ENCODE results near the gene SWT1. TPM values are rescaled to one million over a fixed set of nuclear protein-coding genes. Genes with fewer than 3 reads are reported as not detected.
"Not testable (repeated sequence)": the region's sequence is repeated elsewhere in the genome, so short reads cannot be mapped to it uniquely, and the experiment has no call there.

The SWT1 gene
- polyA plus RNA-seq, 3 donors: 8.5 to 10.2 (median 9.6) TPM

DNA sequence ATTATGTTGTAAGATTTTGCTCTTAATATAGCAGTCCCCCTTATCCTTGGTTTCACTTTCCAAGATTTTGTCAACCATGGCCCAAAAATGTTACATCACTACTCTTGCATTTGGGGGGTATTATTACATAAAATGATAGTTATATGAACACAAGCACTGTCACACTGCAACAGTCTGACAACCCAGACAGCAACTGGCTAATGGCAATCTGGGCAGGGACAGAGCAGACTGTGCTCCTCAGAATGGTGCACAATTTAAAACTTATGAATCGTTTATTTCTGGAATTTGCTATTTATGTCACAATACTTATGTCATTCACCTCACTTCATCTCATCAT, 162.1 kb downstream of the SWT1 start:
- DNase-seq: no peak

DNA sequence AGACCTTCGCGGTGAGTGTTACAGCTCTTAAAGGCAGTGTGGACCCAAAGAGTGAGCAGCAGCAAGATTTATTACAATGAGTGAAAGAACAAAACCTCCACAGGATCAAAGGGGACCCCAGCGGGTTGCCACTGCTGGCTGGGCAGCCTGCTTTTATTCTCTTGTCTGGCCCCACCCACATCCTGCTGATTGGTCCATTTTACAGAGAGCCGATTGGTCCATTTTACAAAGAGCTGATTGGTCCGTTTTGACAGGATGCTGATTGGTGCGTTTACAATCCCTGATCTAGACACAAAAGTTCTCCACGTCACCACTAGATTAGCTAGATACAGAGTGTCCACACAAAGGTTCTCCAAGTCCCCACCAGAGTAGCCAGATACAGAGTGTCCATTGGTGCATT, 164.1 kb downstream of the SWT1 start:
- not testable (repeated sequence) for DNase-seq

DNA sequence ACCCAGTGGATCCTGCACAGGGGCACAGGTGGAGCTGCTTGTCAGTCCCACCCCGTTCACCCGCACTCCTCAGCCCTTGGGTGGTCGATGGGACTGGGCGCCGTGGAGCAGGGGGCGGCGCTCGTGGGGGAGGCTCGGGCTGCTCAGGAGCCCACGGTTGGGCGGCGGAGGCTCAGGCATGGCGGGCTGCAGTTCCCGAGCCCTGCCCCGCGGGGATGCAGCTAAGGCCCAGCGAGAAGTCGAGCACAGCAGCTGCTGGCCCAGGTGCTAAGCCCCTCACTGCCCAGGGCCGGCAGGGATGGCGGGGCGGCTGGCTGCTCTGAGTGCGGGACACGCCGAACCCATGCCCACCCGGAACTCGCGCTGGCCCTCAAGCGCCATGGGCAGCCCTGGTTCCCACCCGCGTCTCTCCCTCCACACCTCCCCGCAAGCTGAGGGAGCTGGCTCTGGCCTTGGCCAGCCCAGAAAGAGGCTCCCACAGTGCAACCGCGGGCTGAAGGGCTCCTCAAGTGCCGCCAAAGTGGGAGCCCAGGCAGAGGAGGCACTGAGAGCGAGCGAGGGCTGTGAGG, 164.8 kb downstream of the SWT1 start:
- DNase-seq: not testable (repeated sequence)

DNA sequence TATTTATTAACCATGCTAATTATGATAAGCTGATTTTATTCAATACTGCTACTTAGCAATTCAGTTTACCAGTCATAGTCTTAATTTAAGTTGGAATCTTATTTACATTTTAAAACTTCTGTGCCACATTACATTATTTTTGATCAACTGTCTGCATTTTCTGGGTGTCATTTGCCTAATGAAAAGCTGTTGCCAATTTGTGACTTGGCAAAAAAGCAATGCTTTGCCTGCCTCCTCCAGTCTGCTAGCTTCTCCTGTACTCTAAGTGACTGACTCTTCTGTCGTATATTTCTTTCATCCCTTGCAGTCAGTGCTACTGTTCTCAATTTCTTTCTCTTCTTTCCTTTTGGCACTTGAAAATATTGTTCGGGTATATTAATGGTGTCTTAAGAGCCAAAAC, 165.7 kb downstream of the SWT1 start:
- DNase-seq: no peak

DNA sequence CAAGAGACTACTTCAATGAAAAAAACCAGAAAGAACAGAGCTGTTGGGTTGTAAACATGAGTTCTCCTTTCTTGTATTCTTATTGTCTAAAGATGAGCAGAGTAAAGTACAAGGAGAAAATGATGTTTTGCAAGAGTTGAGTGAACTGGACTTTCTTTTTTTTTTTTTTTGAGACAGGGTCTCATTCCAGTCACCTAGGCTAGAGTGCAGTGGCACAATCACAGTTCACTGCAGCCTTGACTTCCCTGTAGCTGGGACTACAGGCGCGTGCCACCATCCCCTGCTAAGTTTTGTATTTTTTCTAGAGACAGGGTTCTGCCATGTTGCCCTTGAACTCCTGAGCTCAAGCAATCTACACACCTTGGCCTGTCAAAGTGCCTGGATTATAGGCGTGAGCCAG, 167.2 kb downstream of the SWT1 start:
- no peak for DNase-seq

DNA sequence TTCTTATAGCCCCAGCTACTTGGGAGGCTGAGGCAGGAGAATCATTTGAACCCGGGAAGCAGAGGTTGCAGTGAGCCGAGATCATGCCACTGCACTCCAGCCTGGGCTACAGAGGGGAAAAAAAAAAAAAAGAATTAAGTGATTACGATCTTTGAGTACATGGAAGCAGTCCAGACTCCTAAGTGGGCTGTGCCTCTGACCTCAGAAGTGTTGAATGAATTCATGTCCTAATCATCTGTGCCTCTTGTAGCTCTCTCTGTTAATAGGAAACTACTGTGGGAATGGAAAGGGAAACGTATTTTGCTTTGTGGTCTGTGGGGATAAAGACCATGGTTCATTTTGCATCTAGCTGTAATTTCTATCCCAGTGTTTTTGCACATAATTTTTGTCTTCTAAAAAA, 168.4 kb downstream of the SWT1 start:
- no peak for DNase-seq

DNA sequence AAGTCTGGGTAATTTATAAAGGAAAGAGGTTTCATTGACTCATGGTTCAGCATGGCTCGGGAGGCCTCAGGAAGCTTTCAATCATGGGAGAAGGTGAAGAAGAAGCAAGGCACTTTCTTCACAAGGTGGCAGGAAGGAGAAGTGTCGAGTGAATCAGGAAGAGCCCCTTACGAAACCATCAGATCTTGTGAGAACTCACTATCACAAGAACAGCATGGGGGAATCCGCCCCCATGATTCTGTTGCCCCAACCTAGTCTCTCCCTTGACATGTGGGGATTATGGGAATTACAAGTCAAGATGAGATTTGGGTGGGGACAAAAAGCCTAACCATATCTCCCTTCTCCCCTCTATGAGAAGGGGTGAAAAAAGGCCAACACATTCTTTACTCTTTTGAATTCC, 171.3 kb downstream of the SWT1 start:
- DNase-seq: no peak

DNA sequence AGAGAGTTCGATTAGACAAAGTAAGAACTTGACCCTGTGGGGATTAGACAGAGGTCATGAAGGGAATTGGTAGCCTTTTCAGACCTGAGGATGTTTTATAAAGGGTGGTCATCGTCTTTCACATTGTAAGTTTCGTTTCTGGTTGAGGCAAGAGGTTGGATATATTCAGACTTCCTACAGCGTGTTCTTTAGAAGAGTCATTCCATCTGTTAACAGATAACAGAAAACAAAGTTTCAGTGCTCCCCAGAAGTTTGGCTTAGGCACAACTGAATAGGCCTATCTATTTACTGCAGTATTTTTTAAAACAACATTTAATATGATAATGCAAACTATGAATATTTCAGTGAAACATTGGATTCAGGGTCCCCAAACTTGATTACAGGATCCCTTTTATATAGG, 177.2 kb downstream of the SWT1 start:
- no peak for DNase-seq

DNA sequence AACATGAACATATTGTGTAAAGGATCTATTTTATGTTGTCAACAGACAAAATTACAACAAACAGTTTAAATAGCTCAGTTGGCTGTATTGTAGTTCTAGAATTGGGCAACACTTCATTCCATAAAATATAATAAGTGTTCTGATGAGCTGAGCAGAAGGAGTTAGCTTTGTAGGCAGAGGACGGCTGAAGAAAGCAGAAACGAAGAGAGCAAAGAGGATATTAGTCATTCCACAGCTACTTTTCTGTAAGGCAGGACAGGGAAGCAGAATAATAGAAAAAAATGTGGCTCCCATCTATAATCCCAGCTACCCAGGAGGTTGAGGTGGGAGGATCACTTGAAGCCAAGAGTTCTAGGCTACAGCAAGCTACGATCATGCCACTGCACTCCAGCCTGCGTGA, 180.3 kb downstream of the SWT1 start:
- no peak for DNase-seq

DNA sequence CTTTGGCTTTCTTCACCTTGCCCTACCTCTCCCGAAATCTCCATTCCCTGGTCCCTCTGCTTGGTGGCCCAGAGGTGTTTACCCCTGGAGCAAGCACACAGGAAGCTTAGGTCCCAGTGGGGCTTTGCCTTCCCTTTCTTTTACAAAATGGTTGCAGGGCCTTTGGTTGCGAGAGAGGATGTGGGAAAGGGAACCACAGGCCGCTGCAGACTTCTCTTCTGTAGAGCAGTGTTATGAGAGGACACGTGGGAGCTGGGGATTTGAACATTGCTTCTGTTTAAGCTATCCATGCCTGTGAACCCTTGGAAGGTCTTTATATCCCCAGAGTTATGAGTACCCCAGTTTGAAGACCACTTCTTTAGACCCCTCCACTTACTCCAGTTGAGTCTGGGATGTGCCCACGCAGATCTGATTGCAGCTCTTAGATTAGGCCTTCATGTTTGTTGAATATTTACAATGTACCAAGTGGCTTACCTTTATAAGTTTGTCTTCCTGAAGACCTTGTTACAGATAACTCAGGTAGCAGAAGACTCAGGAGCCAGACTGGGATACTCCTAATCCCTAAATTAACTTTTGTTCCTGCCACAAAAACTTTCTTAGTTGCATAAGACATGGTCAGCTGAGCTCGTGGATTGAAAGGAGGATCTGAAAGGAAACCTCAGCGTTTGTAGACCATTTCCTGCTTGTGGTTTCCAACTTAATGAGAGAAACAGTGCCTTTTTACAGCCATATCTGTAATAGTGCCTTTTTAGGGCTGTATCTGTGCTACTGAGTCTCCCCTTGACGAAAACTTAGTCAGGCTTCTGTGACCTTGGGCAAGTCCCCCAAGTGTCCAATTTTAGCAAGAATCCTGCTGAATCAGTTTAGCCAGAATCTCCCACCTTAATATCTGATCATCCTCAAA, 182.0 kb downstream of the SWT1 start:
- no peak for DNase-seq

DNA sequence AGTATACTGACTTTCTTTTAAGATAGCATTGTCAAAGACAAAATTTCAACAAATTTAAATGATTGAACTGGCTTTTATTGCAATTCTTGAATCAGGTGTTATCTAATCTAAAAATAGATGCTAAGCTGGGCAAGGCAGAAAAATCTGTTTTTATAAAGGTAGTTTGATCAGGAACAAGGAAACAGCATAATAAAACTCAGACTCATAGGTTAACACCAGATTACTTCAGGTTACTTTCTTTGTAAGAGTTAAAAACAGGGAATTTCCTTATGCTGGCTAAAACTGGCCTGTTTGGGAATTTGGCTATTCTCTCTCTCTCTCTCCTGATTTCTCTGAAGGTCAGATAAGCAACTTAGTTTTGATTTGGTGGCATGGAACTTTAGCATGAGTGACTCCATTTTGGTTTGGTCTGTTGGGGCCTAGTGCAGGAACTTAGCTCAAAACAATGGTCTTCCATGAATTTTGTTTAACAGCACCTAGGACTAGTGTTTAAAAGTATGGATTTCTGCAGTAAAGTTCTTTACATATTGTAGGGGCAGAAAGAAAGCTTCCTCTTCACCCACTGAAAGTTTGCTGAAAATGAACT, 184.3 kb downstream of the SWT1 start:
- no peak for DNase-seq

Other genes with a start within 250 kb of the SWT1 start
- gene NIBAN1, start 182.7 kb upstream of the SWT1 start, polyA plus RNA-seq (ENCODE audit: insufficient read length in 3 of 3): 1 to 10 TPM; 2.5 to 3.4 (median 2.9) TPM
- 10 to 100 TPM; 44.8 to 52.0 (median 50.4) TPM for gene RNF2, start 111.6 kb upstream of the SWT1 start, polyA plus RNA-seq (ENCODE audit: insufficient read length in 3 of 3)
- gene TRMT1L, start 214 bp upstream of the SWT1 start, polyA plus RNA-seq (ENCODE audit: insufficient read length in 3 of 3): 10 to 100 TPM; 22.8 to 28.6 (median 23.7) TPM
- gene IVNS1ABP, start 160.1 kb downstream of the SWT1 start, polyA plus RNA-seq (ENCODE audit: insufficient read length in 3 of 3): 100 to 1,000 TPM; 264 to 349 (median 311) TPM

Measured in renal pelvis (tissue), 4 donors.